Measurements from ENCODE around the gene PSMB5.
A peak's percentile ranks its signal among the peaks of the same experiment; 100 is the strongest.

PSMB5 gene

DNA sequence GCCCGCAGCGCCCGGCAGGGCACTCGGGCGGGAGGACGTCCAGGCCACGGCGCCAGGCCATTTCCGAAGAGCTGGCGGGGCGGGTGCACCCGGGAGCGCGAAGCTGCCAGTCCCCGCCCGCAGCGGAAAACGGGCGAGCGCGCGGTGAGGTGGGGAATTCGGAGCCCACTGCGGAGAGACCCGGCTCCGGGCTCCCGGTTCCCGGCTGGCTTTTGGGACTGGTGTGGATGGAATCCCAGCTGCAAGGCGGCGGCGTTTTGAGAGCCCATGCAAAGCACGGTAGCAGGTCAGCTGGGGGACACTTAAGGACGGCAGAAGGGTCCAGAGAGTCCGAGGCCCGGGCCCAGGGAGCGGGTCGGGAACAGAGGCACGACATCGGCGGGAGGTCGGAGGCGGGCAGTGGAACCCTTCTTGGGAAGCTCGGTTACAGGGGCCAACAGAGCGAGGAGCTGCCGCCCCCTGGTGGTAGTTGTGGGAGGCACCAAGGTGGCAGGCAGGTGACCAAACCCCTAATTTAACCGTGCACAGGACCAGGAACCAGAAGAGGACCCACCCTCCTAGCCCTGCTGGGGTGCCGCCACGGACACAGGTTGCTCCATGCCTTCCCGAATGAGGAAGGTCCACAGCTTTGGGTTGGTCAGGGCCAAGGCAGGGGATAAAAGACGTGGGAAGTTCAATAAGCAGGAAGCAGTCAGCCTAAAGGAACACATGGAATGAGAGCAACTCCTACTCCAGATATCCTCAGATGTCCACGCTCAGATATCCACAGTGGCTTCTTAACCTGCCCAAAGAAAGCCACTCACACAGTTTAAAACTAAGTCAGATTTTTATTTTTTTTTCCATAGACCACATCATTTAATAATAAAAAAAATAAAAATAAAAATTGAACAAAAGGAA lies 23.3 kb upstream of the PSMB5 start:
- peaks cover 32% of the 10 kb centered on the region for H3K36me3 ChIP-seq (ENCODE audit: insufficient read depth, low read length)
- peak overlapping the region; percentile 69 for H3K4me3 ChIP-seq (ENCODE audit: low read length)
- H3K9me3 ChIP-seq (replicated peaks; ENCODE audit: low read length), result no peaks in the 10 kb centered on the region
- H3K4me2 ChIP-seq (ENCODE audit: low read length), result peak overlapping the region; percentile 95
- H3K4me1 ChIP-seq (ENCODE audit: control insufficient read depth, insufficient read depth, low read length), result peaks cover 38% of the 10 kb centered on the region
- H3K27me3 ChIP-seq (ENCODE audit: control insufficient read depth, insufficient read depth, low read length), result no peaks in the 10 kb centered on the region
- peak overlapping the region; percentile 73 for H3K9ac ChIP-seq (ENCODE audit: low read depth, low read length)

DNA sequence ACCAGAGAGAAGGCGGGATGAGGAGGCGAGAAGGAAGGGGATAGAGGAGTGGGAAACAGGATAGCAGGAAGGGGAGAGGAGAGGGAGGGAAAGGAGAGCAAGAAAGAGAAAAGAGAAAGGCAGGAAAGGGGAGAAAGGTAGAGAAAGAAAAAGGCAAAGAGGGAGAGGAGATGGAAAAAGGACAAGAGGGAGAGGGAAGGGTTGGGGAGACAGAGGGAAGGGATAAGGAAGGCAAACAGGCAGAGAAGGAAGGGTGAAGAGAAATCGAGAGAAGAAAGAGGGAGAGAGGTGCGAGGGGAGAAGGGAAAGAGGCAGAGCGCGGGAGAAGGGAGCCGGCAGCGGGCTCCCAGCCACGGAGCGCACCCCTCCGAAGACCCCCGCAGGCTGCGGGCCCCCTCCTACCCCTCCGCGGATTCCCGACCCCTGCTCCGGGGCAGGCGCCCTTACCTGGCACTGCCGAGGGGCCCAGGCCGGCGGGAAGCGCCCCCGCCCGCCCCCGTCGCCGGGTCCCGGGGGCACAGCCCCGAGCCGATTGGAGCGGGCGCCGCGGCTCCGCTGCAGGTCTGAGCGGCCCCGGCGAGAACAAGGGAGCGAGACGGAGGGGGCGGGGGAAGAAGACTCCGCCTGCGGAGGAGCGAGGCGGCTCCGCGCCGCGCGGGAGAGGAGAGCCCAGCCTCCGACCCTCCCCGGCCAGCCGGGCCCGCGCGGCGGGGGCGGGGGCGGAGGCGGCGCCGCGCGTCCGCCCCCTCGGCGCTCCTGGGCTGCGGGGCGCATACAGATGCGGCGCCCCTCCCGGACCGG lies 22.5 kb upstream of the PSMB5 start, which contains the start of gene CDH24:
Gene CDH24 (minus strand): TSS at position 565 of the 801 bp plus-strand sequence. CDS start 1,787 bp downstream, outside the sequence.
- Histone ChIP-seq H3K9me3 (replicated peaks; ENCODE audit: low read length) (no peaks in the 10 kb centered on the region), H3K4me1 (ENCODE audit: control insufficient read depth, insufficient read depth, low read length) (peaks cover 30% of the 10 kb centered on the region), H3K4me3 (ENCODE audit: low read length) (peak within 1 kb of the TSS; percentile 69), H3K36me3 (ENCODE audit: insufficient read depth, low read length) (peaks cover 23% of the 10 kb centered on the region), H3K27me3 (ENCODE audit: control insufficient read depth, insufficient read depth, low read length) (no peaks in the 10 kb centered on the region), H3K9ac (ENCODE audit: low read depth, low read length) (peak within 1 kb of the TSS; percentile 73), H3K4me2 (ENCODE audit: low read length) (peak within 1 kb of the TSS; percentile 95)

DNA sequence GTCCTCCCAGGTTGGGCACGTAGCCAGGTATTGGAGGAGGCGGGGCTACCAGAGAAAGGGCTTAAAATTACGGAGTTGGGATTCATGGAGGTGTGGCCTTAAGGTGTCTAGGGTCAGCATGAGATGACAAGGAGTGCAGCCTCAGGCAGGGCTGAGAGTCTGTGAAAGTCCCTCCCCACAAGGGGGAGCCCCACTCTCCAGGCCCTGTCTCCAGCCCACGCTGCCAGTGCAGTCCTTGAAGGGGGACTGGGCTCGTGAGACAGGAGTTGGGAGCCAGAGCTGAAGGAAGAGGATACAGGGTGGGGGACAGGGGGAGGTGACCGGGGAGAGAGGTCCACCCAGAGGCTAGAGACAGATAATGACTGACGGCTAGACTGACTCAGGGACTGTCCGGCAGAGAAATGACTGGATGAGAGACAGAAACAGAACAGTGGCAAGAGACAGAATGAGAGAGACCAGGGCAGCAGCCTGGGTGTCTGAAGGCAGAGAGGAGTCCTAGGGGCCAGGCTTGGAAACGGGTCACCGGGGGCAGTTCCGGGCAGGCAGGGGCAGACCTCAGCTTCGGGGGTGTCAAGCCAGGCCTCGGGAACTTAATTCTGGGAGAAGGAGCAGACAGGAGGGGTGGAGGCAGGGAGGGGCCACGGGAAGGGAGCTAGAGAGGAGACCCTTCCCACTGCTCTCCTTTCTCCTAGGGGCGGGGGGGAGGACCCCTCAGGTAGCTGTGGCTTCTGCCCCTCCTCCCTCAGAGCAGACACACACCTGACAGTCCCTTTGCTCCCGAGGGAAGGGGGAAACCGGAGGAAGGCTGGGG lies 21.6 kb upstream of the PSMB5 start:
- no peaks in the 10 kb centered on the region for H3K27me3 ChIP-seq (ENCODE audit: control insufficient read depth, insufficient read depth, low read length)
- peak overlapping the region; percentile 73 for H3K9ac ChIP-seq (ENCODE audit: low read depth, low read length)
- peak overlapping the region; percentile 69 for H3K4me3 ChIP-seq (ENCODE audit: low read length)
- H3K4me2 ChIP-seq (ENCODE audit: low read length), result peak overlapping the region; percentile 95
- peaks cover 25% of the 10 kb centered on the region for H3K4me1 ChIP-seq (ENCODE audit: control insufficient read depth, insufficient read depth, low read length)
- no peaks in the 10 kb centered on the region for H3K9me3 ChIP-seq (replicated peaks; ENCODE audit: low read length)
- H3K36me3 ChIP-seq (ENCODE audit: insufficient read depth, low read length), result peaks cover 22% of the 10 kb centered on the region

DNA sequence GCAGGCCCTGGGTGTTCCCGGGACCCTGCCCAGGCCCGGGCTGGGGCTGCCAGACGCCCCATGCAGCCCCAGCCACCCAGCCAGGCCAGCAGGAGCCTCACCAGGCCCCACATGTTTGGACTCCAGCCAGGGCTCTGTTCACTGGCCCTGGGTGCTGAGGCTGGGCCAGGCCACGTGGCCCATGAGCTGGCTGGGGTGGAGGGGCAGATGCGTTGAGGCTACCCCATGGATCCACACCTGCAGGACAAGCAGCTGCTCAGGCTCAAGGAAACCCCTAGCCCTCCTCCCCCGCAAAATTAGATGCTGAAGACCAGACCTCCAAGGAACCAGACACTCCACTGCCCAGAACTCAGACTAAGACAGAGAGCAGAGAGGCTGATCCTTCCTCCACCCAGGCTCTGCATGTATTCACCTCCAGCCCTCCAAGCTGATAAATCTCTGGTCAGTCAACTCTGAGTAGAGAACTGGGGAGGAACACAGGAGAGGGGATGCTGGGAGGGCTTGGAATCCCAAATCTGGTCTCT lies 21.0 kb upstream of the PSMB5 start:
- no peaks in the 10 kb centered on the region for H3K27me3 ChIP-seq (ENCODE audit: control insufficient read depth, insufficient read depth, low read length)
- H3K4me3 ChIP-seq (ENCODE audit: low read length), result no peak overlapping the region
- H3K9me3 ChIP-seq (replicated peaks; ENCODE audit: low read length), result no peaks in the 10 kb centered on the region
- H3K9ac ChIP-seq (ENCODE audit: low read depth, low read length), result no peak overlapping the region
- H3K4me2 ChIP-seq (ENCODE audit: low read length), result peak overlapping the region; percentile 95
- H3K36me3 ChIP-seq (ENCODE audit: insufficient read depth, low read length), result peaks cover 17% of the 10 kb centered on the region
- H3K4me1 ChIP-seq (ENCODE audit: control insufficient read depth, insufficient read depth, low read length), result peaks cover 25% of the 10 kb centered on the region

DNA sequence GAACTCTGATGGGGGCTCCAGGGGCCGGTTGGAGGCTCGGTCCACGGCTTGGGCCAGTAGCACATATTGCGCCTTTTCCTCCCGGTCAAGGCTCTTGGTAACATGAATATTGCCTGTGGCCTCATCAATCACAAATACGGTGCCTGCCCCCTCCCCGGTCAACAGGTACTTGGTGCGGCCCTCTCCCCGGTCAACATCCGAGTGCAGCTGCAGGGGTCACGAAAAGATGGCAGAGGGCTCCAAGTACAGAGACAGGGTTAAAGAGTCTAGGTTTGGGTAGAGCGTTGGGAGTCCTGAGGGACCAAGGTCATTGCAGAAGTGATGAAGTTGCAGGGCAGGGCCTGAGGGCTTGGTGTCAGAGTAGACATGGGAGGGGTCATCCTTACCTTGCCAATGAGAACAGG lies 20.4 kb upstream of the PSMB5 start:
- Histone ChIP-seq H3K4me3 (ENCODE audit: low read length) (no peak overlapping the region), H3K9ac (ENCODE audit: low read depth, low read length) (no peak overlapping the region), H3K27me3 (ENCODE audit: control insufficient read depth, insufficient read depth, low read length) (no peaks in the 10 kb centered on the region), H3K36me3 (ENCODE audit: insufficient read depth, low read length) (peaks cover 11% of the 10 kb centered on the region), H3K9me3 (replicated peaks; ENCODE audit: low read length) (no peaks in the 10 kb centered on the region), H3K4me1 (ENCODE audit: control insufficient read depth, insufficient read depth, low read length) (peaks cover 25% of the 10 kb centered on the region), H3K4me2 (ENCODE audit: low read length) (no peak overlapping the region)

DNA sequence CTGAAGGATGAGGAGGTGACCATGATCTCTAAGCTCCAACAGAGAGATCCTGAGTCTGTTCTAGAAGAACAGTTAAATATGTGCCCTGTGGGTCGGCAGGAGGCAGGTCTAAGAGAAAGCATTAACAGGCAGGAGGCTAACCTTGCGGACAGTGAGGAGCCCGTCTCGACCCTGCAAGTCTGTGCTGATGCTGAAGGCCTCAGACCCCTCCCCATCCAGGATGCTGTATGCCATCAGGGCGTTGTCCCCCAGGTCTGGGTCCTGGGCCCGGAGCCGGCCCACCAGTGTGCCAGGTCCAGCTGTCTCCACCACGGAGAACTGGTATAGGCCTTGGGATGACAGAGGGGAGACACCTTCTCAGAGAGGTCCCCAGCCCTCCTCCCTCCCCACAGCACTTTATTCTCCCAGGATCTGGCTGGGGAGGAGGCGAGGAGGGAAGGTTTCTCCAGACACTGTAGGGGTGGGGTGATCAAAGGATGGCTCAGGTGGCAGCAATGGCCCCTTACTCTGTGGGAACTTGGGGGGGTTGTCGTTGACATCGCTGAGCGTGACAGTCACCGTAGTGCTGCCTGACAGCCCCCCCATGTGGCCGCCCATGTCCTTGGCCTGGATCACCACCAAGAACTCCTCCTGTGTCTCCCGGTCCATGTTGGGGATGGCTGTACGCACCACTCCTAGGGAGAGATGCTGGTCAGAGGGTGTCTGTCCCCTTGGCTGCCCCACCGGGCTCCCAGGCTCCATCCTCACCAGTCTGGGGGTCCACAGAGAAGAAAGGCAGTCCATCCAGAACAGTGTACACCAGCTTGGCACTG lies 19.5 kb upstream of the PSMB5 start:
- Histone ChIP-seq H3K9ac (ENCODE audit: low read depth, low read length) (no peak overlapping the region), H3K9me3 (replicated peaks; ENCODE audit: low read length) (no peaks in the 10 kb centered on the region), H3K4me1 (ENCODE audit: control insufficient read depth, insufficient read depth, low read length) (peaks cover 25% of the 10 kb centered on the region), H3K4me3 (ENCODE audit: low read length) (no peak overlapping the region), H3K36me3 (ENCODE audit: insufficient read depth, low read length) (peaks cover 6% of the 10 kb centered on the region), H3K4me2 (ENCODE audit: low read length) (no peak overlapping the region), H3K27me3 (ENCODE audit: control insufficient read depth, insufficient read depth, low read length) (no peaks in the 10 kb centered on the region)

DNA sequence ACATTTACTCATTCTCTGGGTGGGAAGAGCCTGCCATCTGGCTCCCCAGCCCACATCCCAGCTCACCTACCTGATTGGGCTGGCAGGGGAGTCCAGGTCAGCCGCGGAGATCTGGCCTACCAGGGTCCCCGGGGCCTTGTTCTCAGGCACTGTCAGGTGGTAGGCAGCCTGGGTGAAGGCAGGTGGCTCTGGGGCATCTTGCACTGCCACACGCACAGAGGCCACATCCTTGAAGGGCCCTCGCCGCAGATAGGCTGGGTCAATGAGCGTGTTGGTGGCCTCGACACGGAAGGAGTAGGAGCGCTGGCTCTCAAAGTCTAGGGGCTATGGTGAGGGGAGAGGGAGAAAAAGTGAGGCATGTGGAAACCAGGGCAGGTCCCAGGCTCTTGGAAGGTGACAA lies 18.7 kb upstream of the PSMB5 start:
- Histone ChIP-seq H3K4me3 (ENCODE audit: low read length) (no peak overlapping the region), H3K9ac (ENCODE audit: low read depth, low read length) (no peak overlapping the region), H3K27me3 (ENCODE audit: control insufficient read depth, insufficient read depth, low read length) (no peaks in the 10 kb centered on the region), H3K4me1 (ENCODE audit: control insufficient read depth, insufficient read depth, low read length) (peaks cover 25% of the 10 kb centered on the region), H3K36me3 (ENCODE audit: insufficient read depth, low read length) (no peaks in the 10 kb centered on the region), H3K9me3 (replicated peaks; ENCODE audit: low read length) (no peaks in the 10 kb centered on the region), H3K4me2 (ENCODE audit: low read length) (no peak overlapping the region)

DNA sequence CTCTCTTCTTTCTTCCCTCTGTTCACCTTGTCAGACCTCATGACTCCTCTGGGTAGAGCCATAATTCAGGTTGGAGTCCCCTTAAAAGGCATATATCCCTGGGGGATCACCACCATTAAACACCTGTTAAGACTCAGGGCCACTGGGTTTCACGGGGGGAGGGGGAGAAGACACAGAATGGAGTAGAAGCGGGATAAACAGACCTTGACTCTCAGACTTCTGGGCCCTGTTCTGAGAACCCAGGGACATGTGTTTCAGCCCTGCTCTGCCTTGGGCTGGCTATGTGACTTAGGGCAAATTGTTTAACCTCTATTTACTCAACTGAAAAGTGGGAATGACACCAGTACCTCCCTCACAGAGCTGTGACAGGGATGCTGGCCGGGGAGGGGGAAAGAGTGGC lies 18.0 kb upstream of the PSMB5 start:
- H3K4me2 ChIP-seq (ENCODE audit: low read length), result no peak overlapping the region
- no peak overlapping the region for H3K4me3 ChIP-seq (ENCODE audit: low read length)
- H3K4me1 ChIP-seq (ENCODE audit: control insufficient read depth, insufficient read depth, low read length), result peaks cover 19% of the 10 kb centered on the region
- H3K27me3 ChIP-seq (ENCODE audit: control insufficient read depth, insufficient read depth, low read length), result no peaks in the 10 kb centered on the region
- H3K9me3 ChIP-seq (replicated peaks; ENCODE audit: low read length), result no peaks in the 10 kb centered on the region
- no peak overlapping the region for H3K9ac ChIP-seq (ENCODE audit: low read depth, low read length)
- H3K36me3 ChIP-seq (ENCODE audit: insufficient read depth, low read length), result no peaks in the 10 kb centered on the region

DNA sequence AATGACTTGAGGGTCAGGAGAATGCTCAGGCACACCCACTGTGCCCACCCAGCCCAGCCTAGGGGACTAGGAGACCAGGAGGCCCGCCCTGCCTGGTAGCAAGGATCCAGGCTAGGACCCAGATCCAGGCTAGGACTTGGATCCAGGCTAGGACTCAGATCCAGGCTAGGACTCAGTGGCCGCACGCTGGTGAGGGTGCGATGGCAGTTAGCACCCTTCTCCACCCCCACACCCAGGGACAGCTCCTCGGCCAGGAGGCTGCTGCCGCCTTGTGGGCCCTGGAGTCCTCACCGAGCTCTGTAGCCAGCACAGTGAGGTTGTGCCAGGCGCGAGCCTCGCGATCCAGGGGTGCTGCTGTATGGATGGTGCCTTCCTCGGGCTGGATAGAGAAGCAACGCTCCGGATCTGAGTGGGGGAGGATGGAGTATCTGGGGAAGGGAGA lies 17.5 kb upstream of the PSMB5 start:
- H3K36me3 ChIP-seq (ENCODE audit: insufficient read depth, low read length), result no peaks in the 10 kb centered on the region
- no peaks in the 10 kb centered on the region for H3K27me3 ChIP-seq (ENCODE audit: control insufficient read depth, insufficient read depth, low read length)
- H3K9me3 ChIP-seq (replicated peaks; ENCODE audit: low read length), result no peaks in the 10 kb centered on the region
- H3K4me3 ChIP-seq (ENCODE audit: low read length), result no peak overlapping the region
- H3K4me2 ChIP-seq (ENCODE audit: low read length), result no peak overlapping the region
- no peak overlapping the region for H3K9ac ChIP-seq (ENCODE audit: low read depth, low read length)
- peaks cover 18% of the 10 kb centered on the region for H3K4me1 ChIP-seq (ENCODE audit: control insufficient read depth, insufficient read depth, low read length)

Data from skeletal muscle satellite cell (primary cell).